Measurements from ENCODE around the gene NPTXR. TPM values are rescaled to one million over a fixed set of nuclear protein-coding genes. Genes with fewer than 3 reads are reported as not detected.

NPTXR gene
- 2.3 and 5.6 TPM in 2 replicates for total RNA-seq

GRCh38 chr22:38843657-38844314, at the start of gene NPTXR:
Gene NPTXR, minus strand, starts transcription at chr22:38844028.

GRCh38 chr22:38872172-38872830, 28.5 kb upstream of the NPTXR start, which contains the start of gene CBX6:
Gene CBX6, minus strand, starts transcription at chr22:38872216. Its CDS starts 26 bp downstream, at chr22:38872190.

GRCh38 chr22:38793721-38794466, 49.9 kb downstream of the NPTXR start, which contains the start of gene DNAL4:
Gene DNAL4, minus strand, starts transcription at chr22:38794143. Its CDS starts 11,412 bp downstream, at chr22:38782731.

Other genes with a start within 250 kb of the NPTXR start
- 0.65 and 3.9 TPM in 2 replicates for gene FAM227A, start 187.6 kb downstream of the NPTXR start, total RNA-seq
- gene CBY1, start 187.4 kb downstream of the NPTXR start, total RNA-seq, result 17.8 and 18.6 TPM in 2 replicates
- 36.4 and 66.8 TPM in 2 replicates for gene TOMM22, start 162.1 kb downstream of the NPTXR start, total RNA-seq
- 66.0 and 76.3 TPM in 2 replicates for gene JOSD1, start 143.1 kb downstream of the NPTXR start, total RNA-seq
- 29.8 and 33.0 TPM in 2 replicates for gene GTPBP1, start 138.1 kb downstream of the NPTXR start, total RNA-seq
- 75.7 and 111 TPM in 2 replicates for gene SUN2, start 88.0 kb downstream of the NPTXR start, total RNA-seq
- gene DNAL4, start 49.9 kb downstream of the NPTXR start, total RNA-seq, result 13.7 and 29.3 TPM in 2 replicates
- 46.4 and 76.9 TPM in 2 replicates for gene CBX6, start 28.2 kb upstream of the NPTXR start, total RNA-seq
- not detected in 2 replicates for gene APOBEC3A, start 113.6 kb upstream of the NPTXR start, total RNA-seq
- gene APOBEC3B, start 138.3 kb upstream of the NPTXR start, total RNA-seq, result 1.3 and 32.9 TPM in 2 replicates
- 19.2 and 22.6 TPM in 2 replicates for gene APOBEC3C, start 170.2 kb upstream of the NPTXR start, total RNA-seq
- gene APOBEC3D, start 177.1 kb upstream of the NPTXR start, total RNA-seq, result 0.49 and 1.1 TPM in 2 replicates
- 4.6 and 8.9 TPM in 2 replicates for gene APOBEC3F, start 196.8 kb upstream of the NPTXR start, total RNA-seq
- gene APOBEC3G, start 233.2 kb upstream of the NPTXR start, total RNA-seq, result 1.6 and 10.9 TPM in 2 replicates

All from mesangial cell (primary cell).